Activated effector memory CD4-positive, alpha-beta T cell treated with anti-CD3 and anti-CD28 coated beads, Interleukin-2, amount 50 U/mL, for 16 hours (primary cell): Measurements from ENCODE around the gene SERPINB6.
A peak's percentile ranks its signal among the peaks of the same experiment; 100 is the strongest.

Experiments used
- DNase-seq: peaks from one replicate; pipeline ENCODE4 v3.0.0-alpha.2; 2020

SERPINB6 gene

GRCh38 chr6:2953098-2953497 is 18.3 kb downstream of the SERPINB6 start:
- DNase-seq, result no peak

- peak; percentile 84 for DNase-seq
These were observed 18.7 kb downstream of the SERPINB6 start for GRCh38 chr6:2952557-2953095.

- peak; percentile 42 for DNase-seq
These were observed 19.6 kb downstream of the SERPINB6 start for GRCh38 chr6:2951728-2952127.

GRCh38 chr6:2950713-2951112 is 20.7 kb downstream of the SERPINB6 start:
- DNase-seq, result peak; percentile 28

- DNase-seq, result no peak
These were observed 21.8 kb downstream of the SERPINB6 start for GRCh38 chr6:2949536-2950083.

- peak; percentile 55 for DNase-seq
These were observed 22.2 kb downstream of the SERPINB6 start for GRCh38 chr6:2949121-2949520.

- peak; percentile 55 for DNase-seq
These were observed 22.9 kb downstream of the SERPINB6 start for GRCh38 chr6:2948228-2949025.

GRCh38 chr6:2947445-2947844 is 23.9 kb downstream of the SERPINB6 start:
- peak; percentile 50 for DNase-seq

GRCh38 chr6:2945153-2945452 is 26.3 kb downstream of the SERPINB6 start:
- DNase-seq, result peak; percentile 31

GRCh38 chr6:2944405-2945152 is 26.8 kb downstream of the SERPINB6 start:
- no peak for DNase-seq

GRCh38 chr6:2943564-2943955 is 27.8 kb downstream of the SERPINB6 start:
- peak; percentile 55 for DNase-seq

GRCh38 chr6:2942914-2943563 is 28.3 kb downstream of the SERPINB6 start:
- DNase-seq, result peak; percentile 38

GRCh38 chr6:2942116-2942515 is 29.3 kb downstream of the SERPINB6 start:
- DNase-seq, result peak; percentile 52

- peak; percentile 64 for DNase-seq
These were observed 30.5 kb downstream of the SERPINB6 start for GRCh38 chr6:2940851-2941250.

- DNase-seq, result peak; percentile 90
These were observed 31.1 kb downstream of the SERPINB6 start for GRCh38 chr6:2940010-2940850.

GRCh38 chr6:2939315-2940009 is 31.9 kb downstream of the SERPINB6 start:
- peak; percentile 62 for DNase-seq

- DNase-seq, result peak; percentile 53
These were observed 32.7 kb downstream of the SERPINB6 start for GRCh38 chr6:2938632-2939083.

- peak; percentile 59 for DNase-seq
These were observed 33.2 kb downstream of the SERPINB6 start for GRCh38 chr6:2938004-2938631.

GRCh38 chr6:2937627-2938003 is 33.8 kb downstream of the SERPINB6 start:
- no peak for DNase-seq

- peak; percentile 56 for DNase-seq
These were observed 35.6 kb downstream of the SERPINB6 start for GRCh38 chr6:2935566-2936291.
